ENCODE results near the gene RIPOR3.
"Not testable (repeated sequence)": the region's sequence is repeated elsewhere in the genome, so short reads cannot be mapped to it uniquely, and the experiment has no call there.

RIPOR3 gene

DNA sequence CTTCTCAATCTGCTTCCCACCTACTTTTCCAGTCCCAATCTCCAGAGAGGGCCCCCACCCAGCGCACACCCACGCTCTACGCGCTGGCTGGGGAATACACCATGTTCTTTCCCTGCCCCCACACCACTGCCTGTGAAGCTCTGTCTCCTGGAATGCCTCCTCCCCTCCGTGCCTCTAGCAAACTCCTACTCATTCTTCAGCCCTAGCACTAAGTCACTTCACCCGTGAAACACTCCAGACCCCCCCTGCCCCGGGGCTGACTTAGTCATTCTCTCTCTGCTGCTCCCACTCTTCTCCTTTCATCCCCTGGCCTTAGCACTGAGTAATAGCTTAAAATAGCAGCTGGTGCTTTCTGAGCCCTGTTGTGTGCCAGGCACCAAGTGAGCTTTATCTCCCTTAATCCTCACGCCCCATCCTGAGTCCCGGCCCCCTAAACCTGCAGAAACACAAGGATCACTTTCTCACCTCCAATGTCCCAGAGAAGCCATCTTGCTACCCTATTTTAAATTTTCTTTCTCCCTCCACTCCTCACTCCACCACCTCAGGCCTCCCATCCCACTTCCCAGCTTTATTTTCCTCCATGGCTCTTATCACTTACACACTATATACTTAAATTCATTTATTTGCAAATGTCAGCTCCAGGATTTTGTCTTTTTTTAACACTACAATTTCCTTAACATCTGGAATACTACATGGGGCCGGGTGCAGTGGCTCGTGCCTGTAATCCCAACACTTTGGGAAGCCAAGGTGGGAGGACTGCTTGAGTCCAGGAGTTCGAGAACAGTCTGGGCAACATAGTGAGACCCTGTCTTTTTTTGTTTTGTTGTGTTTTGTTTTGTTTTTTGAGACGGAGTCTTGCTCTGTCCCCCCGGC, 33.7 kb upstream of the RIPOR3 start:
- FAIRE-seq (peak; percentile 82), DNase-seq (ENCODE audit: low spot score) (peak; percentile 89)

DNA sequence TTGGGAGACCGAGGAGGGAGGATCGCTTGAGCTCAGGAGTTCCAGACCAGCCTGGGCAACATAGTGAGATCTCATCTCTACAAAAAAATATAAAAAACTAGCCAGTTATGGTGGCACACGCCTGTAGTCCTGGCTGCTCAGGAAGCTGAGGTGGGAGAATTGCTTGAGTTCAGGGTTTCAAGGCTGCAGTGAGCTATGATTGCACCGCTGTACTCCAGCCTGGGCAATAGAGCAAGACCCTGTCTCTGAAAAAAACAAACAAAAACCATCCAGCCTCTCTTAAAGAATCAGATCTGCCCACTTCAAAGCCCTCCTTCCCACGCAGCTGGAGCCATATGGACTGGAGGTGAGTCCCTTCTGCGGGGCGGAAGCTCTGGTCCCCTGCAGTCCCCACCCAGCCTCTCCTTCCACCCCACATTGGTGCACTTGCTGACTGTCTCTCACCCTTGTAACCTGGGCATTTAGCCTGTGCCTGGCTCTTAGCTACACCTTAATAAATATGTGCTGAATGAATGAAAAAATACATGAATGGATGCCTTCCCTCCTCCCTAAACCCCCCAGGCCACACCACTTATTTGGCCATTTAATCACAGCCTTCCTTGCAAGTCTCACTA, 32.9 kb upstream of the RIPOR3 start:
- FAIRE-seq, result no peak
- no peak for DNase-seq (ENCODE audit: low spot score)

DNA sequence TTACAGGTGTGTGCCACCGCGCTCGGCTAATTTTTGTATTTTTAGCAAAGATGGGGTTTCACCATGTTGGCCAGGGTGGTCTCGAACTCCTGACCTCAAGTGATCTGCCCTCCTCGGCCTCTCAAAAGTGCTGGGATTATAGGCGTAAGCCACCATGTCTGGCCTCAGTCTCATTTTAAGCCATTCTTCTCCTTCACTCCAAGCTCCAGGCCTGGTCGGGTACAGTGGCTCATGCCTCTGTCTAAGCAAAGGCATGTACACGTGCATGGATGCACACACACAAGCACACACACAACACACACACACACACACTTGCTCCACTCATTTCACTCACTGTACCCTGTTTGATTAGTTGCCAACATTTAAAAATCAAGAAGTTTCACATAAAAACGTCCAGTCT, 32.3 kb upstream of the RIPOR3 start:
- FAIRE-seq (no peak), DNase-seq (ENCODE audit: low spot score) (no peak)

DNA sequence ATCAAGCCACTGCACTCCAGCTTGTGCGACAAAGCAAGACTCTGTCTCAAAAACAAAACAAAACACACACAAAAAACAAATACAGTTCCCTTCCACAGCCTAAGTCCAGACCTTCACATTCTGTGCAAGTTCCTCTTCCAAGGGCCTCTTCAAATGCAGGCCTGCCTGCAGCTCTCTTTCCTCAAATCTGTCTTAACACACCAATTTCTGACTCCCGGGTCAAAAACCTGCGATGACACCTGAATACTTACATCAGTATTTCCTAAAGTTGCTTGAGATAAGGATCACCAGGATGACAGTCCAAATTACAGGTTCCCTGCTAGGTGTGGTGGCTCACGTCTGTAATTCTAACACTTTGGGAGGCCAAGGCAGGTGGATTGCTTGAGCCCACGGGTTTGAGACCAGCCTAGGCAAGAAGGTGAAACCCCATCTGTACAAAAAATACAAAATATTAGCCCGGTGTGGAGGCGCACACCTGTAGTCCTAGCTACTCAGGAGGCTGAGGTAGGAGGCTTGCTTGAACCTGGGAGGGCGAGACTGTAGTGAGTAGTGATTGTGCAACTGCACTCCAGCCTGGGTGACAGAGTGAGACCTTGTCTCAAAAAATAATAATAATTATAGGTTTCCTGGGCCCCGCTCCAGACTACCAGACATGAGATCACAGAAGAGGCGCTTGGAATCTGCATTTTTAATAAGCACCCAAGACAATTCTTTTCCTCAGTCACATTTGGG, 31.2 kb upstream of the RIPOR3 start:
- DNase-seq (ENCODE audit: low spot score) (no peak), FAIRE-seq (no peak)

DNA sequence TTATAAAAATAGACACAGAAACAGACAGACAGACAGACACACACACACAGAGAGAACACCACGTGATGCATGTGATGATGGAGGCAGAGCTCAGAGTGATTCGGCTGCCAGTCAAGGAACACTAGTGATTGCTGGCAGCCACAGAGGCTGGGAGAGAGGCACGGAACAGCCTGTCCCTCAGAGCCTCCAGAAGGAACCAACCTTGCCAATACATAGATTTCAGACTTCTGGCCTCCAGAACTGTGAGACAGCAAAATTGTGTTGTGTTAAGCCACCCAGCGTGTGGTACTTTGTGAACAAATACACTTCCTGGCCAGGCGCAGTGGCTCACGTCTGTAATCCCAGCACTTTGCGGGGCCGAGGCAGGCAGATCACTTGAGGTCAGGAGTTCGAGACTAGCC, 30.5 kb upstream of the RIPOR3 start:
- DNase-seq (ENCODE audit: low spot score) (no peak), FAIRE-seq (no peak)

DNA sequence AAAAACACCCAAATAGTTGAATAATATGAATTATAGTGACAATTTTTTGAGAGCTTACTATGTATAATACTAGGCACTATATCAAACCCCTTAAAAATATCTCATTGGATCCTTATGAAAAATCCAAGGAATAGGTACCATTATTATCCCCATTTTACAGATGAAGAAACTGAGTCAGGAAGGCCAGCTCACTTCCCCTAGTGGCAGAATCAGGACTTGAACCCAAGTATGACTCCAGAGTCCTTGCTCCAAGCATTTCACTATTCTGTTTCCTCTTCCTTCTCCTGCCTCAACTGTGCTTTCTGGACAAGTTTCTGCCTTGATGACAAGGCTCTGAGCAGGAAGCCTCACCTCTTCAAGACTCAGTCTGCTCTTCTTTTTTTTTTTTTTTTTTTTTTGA, 29.2 kb upstream of the RIPOR3 start:
- FAIRE-seq, result no peak
- DNase-seq (ENCODE audit: low spot score), result no peak

DNA sequence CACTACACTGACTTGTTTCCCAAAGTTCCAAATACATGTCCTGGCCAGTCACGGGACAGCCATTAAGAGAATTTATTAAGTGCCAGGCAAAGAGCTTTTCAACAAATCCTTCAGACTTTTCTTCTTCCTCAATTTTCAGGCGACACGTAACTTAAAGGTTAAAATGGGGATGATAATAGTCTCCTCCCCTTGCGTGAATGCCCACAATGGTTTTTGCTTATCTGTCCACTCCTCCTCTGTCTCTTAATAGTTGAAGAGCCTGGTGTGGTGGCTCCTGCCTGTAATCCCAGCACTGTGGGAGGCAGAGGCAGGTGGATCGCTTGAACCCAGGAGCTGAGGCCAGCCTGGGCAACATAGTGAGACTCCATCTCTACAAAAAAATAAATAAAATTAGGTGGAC, 28.7 kb upstream of the RIPOR3 start:
- FAIRE-seq, result no peak
- DNase-seq (ENCODE audit: low spot score), result no peak

DNA sequence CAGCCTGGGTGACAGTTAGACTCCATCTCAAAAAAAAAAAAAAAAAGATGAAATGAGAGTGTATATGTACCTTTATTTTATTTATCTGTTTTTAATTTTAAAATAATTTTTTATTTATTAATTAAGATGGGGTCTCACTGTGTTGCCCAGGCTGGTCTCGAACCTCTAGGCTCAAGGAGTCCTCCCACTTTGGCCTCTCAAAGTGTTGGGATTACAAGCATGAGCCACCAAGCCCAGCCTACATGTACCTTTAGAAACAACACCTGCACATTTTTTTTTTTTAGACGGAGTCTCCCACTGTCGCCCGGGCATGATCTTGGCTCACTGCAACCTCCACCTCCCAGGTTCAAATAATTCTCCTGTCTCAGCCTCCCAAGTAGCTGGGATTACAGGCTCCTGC, 28.0 kb upstream of the RIPOR3 start:
- no peak for DNase-seq (ENCODE audit: low spot score)
- FAIRE-seq, result no peak

DNA sequence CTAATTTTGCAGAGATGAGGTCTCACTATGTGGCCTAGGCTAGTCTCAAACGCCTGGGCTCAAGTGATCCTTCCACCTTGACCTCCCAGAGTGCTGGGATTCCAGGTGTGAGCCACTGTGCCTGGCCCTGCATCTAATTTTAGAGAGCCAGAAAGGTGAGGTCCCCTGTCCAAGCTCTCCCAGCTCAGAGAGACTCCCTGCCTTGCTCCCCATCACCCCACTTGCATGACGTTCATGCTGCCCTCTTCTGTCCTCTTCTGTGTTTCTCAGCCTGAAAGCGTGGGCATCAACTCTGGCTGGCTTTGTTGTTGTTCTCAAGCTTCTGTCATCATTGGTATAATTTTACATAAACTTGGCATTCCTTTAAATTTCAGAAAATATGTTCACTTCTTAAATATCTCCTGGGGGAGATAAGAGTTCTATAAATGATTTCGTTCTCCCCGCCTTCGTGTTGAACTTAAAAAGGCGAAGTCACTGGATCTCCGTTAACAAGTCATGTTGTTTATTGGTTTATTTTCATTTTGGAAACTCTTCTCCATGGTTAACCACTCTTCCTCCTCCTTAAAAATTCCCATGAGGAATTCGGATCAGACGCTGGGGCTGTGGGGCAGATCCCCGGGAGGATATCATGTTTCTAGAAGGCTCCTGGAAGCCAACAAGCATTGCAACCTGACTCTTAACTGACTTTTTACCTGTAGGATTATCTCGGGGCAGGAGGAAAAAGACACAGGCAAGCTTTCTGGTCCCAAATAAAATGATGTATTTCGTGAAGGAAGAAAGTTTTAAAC, 26.8 kb upstream of the RIPOR3 start:
- FAIRE-seq (no peak), DNase-seq (ENCODE audit: low spot score) (no peak)

DNA sequence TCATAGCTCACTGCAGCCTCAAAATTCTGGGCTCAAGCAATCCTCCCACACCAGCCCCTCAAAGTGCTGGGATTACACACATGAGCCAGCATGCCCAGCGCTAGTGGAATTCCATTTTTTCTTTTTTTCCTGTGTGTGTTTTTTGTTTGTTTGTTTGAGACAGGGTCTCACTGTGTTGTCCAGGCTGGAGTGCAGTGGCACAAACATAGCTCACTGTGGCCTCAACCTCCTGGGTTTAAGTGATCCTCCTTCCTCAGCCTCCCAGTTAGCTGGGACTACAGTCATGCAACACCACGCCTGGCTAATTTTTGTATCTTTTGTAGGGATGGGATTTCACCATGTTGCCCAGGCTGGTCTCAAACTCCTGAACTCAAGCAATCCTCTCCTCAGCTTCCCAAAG, 26.0 kb upstream of the RIPOR3 start:
- FAIRE-seq, result no peak
- no peak for DNase-seq (ENCODE audit: low spot score)

DNA sequence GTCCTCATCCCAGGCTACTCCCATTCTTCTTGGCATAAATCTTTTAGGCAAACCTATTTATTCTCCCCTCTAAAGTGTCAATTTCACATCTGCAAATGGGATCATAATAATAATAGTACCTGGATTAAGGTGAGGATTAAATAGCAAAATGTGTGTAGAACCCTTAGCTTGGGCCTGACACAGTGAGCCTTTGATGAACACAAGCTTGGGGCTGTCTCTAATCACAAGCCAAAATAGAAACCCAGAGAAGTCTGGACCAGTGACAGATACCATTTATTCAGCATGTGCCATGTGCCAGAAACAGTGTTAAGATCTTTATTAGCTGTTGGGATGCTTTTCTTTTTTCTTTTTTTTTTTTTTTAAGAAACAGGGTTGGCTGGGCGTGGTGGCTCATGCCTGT, 25.2 kb upstream of the RIPOR3 start:
- DNase-seq (ENCODE audit: low spot score), result no peak
- no peak for FAIRE-seq

DNA sequence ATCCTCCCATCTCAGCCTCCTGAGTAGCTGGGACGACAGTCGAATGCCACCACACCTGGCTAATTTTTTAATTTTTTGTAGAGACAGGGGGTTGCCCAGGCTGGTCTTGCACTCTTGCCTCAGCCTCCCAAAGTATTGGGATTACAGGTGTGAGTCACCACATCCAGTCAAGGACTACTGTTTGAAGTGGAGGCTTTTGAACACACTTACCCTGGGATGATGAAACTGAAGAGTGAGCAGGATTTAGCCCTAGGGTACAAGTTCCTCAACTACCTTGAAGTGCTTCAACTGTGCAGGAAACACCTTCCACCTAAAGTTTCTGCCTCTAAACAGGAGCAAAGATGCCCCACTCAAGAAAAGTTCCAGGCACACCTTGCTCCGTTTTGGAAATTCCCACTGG, 24.4 kb upstream of the RIPOR3 start:
- FAIRE-seq (no peak), DNase-seq (ENCODE audit: low spot score) (no peak)

DNA sequence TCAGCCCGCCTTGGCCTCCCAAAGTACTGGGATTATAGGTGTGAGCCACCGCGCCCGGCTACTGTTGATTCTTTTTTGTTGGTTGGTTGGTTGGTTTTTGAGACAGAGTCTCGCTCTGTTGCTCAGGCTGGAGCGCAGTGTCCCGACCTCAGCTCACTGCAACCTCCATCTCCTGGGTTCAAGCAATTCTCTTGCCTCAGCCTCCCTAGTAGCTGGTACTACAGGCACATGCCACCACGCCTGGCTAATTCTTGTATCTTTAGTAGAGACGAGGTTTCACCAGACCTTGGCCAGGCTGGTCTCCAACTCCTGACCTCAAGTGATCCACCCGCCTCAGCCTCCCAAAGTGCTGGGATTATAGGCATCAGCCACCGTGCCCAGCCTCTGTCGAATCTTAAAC, 23.1 kb upstream of the RIPOR3 start:
- FAIRE-seq; DNase-seq (ENCODE audit: low spot score): not testable (repeated sequence)

DNA sequence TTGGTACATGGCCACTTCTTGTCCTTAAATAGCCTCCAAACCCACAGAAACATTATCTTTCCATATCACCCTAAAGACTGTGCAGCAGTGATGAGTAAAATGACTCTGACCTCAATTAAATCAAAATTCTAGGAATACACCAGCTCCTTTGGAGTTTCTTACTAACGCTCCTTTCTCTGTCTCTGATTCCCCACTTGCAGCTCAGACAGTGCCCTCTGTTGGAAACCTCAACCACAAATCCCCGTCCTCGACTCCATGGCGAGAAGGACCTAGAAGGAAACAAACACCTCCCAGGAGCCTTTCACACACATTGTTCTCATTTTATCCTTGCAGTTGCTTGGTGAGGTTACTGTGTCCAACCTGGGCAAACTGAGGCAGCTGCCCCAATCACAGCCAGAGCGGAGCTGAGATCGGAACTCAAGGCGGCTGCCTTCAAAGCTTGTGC, 22.3 kb upstream of the RIPOR3 start:
- no peak for DNase-seq (ENCODE audit: low spot score)
- FAIRE-seq, result no peak

DNA sequence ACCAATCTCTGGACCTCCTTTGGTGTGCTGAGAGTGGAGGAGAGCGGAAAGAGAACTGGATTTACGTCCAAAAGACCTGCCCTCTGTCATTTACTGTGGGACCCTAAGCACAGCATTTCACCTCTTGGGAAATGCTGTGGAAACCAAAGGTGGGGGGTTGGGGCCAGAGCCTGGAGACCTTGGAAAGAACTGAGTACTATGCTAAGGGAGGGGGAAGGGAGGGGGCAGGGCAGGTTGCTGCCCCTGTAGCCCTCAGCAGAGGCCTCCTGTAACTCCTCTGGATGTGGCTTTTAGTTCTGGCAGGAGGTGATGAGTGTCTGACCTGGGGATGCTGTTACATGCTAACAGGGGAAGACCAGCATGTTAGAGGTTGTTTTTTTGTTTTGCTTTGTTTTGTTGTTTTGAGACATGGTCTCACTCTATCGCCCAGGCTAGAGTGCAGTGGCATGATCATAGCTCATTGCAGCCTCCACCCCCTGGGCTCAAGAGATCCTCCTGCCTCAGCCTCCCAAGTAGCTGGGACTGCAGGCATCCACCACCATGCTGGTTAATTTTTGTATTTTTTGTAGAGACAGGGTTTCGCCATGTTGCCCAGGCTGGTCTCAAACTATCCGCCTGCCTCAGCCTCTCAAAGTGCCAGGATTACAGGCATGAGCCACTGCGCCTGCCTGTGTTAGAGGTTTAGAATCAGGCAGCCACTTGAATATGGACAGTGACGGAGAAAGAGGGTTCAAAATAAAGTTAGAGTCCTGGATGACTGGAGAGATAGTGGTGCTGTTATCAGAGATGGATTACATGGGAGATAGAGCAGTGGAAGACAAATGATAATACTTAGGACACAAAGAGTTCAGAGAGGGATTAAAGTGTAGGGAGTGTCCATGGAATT, 21.7 kb upstream of the RIPOR3 start:
- FAIRE-seq, result no peak
- DNase-seq (ENCODE audit: low spot score), result no peak

DNA sequence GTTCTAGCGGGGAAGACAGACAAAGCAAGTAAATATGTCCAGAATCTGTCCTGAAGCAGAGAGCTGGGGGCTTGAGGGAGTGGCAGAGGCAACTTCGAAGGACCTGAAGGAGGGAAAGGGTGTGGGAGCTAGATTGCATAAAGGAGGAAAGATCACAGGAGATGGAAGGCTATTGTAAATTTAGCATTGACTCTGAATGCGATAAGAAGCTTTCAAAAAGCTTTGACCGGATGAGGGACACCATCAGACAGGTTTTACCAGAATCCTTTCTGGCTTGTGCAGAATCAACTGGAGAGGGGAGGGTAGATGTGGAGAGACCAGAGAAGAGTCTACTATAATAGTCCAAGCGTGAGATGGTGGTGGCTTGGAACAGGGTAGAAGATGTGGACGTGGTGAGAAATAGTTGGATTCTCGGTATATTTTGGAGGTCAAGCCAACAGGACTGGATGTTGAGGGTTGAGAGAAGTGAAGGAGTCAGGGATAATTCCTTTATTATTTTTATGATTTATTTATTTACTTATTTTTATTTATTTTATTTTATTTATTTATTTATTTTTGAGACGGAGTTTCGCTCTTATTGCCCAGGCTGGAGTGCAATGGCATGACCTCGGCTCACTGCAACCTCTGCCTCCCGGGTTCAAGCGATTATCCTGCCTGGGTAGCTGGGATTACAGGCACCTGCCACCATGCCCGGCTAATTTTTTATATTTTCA, 19.9 kb upstream of the RIPOR3 start:
- DNase-seq (ENCODE audit: low spot score) (no peak), FAIRE-seq (no peak)

DNA sequence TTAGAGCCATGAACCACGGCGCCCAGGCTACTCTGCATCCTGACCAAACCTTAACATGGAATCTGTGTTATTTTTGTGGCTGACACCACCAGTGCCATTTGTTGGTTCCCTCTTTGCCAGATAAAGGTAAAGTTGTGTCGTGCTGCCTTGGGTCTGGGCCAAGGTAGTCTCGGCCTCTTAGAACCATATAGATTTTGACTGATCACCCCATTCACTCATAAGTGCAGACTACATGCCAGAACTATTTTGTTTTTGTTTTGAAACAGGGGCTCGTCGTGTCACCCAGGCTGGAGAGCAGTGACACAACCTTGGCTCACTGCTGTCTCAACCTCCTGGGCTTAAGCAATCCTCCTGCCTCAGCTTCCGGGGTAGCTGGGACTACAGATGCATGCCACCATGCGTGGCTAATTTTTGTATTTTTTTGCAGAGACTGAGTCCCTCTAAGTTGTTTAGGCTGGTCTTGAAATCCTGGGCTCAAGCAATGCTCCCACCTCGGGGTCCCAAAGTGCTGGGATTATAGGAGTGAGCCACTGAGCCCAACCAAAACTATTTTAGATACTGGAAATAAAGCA, 19.2 kb upstream of the RIPOR3 start:
- FAIRE-seq (no peak), DNase-seq (ENCODE audit: low spot score) (no peak)

DNA sequence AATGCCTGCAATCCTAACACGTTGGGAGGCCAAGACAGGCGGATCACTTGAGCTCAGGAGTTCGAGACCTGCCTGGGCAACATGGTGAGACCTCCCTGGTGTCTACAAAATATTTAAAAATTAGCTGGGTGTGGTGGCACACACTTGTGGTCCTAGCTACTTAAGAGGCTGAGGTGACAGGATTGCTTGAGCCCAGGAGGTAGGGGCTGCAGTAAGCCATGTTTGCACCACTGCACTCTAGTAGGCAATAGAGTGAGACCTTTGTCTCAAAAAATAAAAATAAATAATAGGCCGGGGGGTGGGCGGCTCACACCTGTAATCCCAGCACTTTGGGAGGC, 18.3 kb upstream of the RIPOR3 start:
- no peak for FAIRE-seq

DNA sequence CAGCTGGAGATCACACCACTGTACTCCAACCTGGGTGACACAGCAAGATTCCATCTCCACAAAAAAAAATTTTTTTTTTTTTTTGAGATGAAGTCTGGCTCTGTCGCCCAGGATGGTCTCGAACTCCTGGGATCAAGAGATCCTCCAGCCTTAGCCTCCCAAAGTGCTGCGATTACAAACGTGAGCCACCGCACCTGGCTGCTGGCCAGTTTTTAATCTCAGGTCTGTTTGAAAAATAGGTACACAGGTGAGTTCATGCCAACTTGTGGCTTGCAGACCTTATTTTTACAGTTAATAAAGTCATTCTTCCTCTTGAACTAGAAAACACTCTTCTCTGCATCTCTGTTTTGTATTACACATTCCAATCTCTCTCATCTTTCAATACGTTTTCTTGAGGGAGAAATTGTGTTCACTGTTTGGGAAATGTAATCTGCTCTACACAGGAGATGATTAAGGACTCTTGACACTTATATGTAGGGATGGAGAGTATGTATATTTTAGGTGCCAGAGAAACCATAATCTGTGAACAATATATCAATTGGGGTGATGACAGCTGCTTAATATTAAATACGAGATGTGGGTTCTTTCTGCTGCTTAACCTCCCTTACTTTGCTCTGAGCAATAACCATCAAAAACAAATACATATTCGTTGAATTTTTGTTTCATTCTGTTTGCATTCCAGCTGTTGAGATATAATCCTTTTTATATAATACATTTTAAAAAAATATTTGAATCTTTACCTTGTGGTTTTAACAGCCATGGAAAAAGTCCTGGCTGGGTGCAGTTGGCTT, 17.7 kb upstream of the RIPOR3 start:
- no peak for FAIRE-seq

More for the DNA sequence above, 18.3 kb upstream of the RIPOR3 start:
- DNase-seq (ENCODE audit: low spot score), result no peak

More for the DNA sequence above, 17.7 kb upstream of the RIPOR3 start:
- DNase-seq (ENCODE audit: low spot score), result no peak
